Erythroblast (primary cell): ENCODE data around the gene GEMIN5.

Source experiments
- GATA1 ChIP-seq: IDR thresholded peaks from 2 replicates; pipeline ENCODE4 v1.6.1; 2011; ENCODE audit warnings: low read depth, mild to moderate bottlenecking, control low read depth, low read length, moderate library complexity
- POLR2A ChIP-seq: IDR thresholded peaks from 2 replicates; pipeline ENCODE4 v1.6.1; 2011; ENCODE audit warnings: mild to moderate bottlenecking, low read length

- TF ChIP-seq POLR2A, result peak; percentile 64
- TF ChIP-seq GATA1, result no peak
Observed at GRCh38 chr5:154937718-154938466, at the start of gene GEMIN5.
